Breast epithelium (tissue), 4 donors: ENCODE measurements around the gene ATP2B1. TPM values are rescaled to one million over a fixed set of nuclear protein-coding genes. Genes with fewer than 3 reads are reported as not detected.
"Not testable (repeated sequence)": the region's sequence is repeated elsewhere in the genome, so short reads cannot be mapped to it uniquely, and the experiment has no call there.

Experiments used
- DNase-seq, 2 donors: peaks; one replicate each; pipeline ENCODE4 v3.0.0-alpha.2; 2019; ENCODE audit warnings: low spot score in 2 of 2
- H3K27ac ChIP-seq, 2 donors: fragments of 200-600 bp; sonication (generic) in 1 of 2; one replicate each; pipeline ENCODE4 v1.5.1; 2016 to 2019; ENCODE audit warnings: mild to moderate bottlenecking in 1 of 2
- H3K27me3 ChIP-seq, 2 donors: fragments of 200-600 bp; sonication (generic) in 1 of 2; one replicate each; pipeline versions ENCODE4 v1.5.1 to v1.6.0; 2017 to 2019; ENCODE audit warnings: control low read depth in 1 of 2, mild to moderate bottlenecking in 1 of 2
- H3K36me3 ChIP-seq: fragments of 200-600 bp; one replicate; pipeline ENCODE4 v1.5.1; 2019
- H3K4me1 ChIP-seq, 2 donors: fragments of 200-600 bp; sonication (generic); one replicate each; pipeline ENCODE4 v1.5.1; 2016 to 2019; ENCODE audit warnings: control low read depth in 1 of 2
- H3K4me3 ChIP-seq, 3 donors: fragments of 200-600 bp; sonication (generic); 1 replicate in 2 of 3; 2 replicates in 1 of 3; pipeline ENCODE4 v1.5.1; 2016 to 2019; ENCODE audit warnings: mild to moderate bottlenecking in 3 of 3, moderate library complexity in 2 of 3
- H3K9me3 ChIP-seq, 2 donors: fragments of 200-600 bp; sonication (generic) in 1 of 2; one replicate each; pipeline ENCODE4 v1.5.1; 2016 to 2019; ENCODE audit warnings: control low read depth in 1 of 2
- CTCF ChIP-seq, 3 donors: fragments of 450-650 bp; IDR thresholded peaks; one replicate each; pipeline ENCODE4 v1.5.1; 2016 to 2017; ENCODE audit warnings: antibody characterized with exemption in 3 of 3, mild to moderate bottlenecking in 3 of 3, moderate library complexity in 3 of 3
- POLR2A ChIP-seq: fragments of 450-650 bp; IDR thresholded peaks from one replicate; pipeline ENCODE4 v1.6.1; 2016; ENCODE audit warnings: antibody characterized with exemption, mild to moderate bottlenecking, moderate library complexity
- POLR2AphosphoS5 ChIP-seq, 3 donors: sonication (generic); formaldehyde crosslinking; IDR thresholded peaks; one replicate each; pipeline ENCODE4 v1.6.1; 2017; ENCODE audit warnings: antibody characterized with exemption in 3 of 3
- intact Hi-C: fragments of 100-400 bp; cut with DNase I; formaldehyde crosslinking; loops from one replicate; pipeline ENCODE4 v1.15.1; 2023; ENCODE audit warnings: low total_unique reads
- total RNA-seq, 3 donors: library from RNA; depleted of rRNA; stranded (reverse); fragments of >200 nt; gene quantifications; one replicate each; pipeline ENCODE4 v1.1.0, GENCODE V29; 2016

Gene ATP2B1
- total RNA-seq, 3 donors from 2014 or later, result 40.3 to 76.8 (median 54.6) TPM

GRCh38 chr12:89701606-89702206, 6.9 kb downstream of the ATP2B1 start:
- H3K27me3 ChIP-seq, result no peaks in the 10 kb centered on the region
- H3K27ac ChIP-seq, result no peak overlapping the region
- no peaks in the 10 kb centered on the region for H3K4me1 ChIP-seq
- DNase-seq, result no peak
- no peaks in the 10 kb centered on the region for H3K9me3 ChIP-seq
- H3K4me3 ChIP-seq, result no peak overlapping the region
- intact Hi-C loops, result no loop called here
- TF ChIP-seq POLR2A, result no peak
- no peaks in the 10 kb centered on the region for H3K36me3 ChIP-seq

- TF ChIP-seq POLR2A, result no peak
- no peak for TF ChIP-seq CTCF (IDR thresholded peaks at IDR 0.05)
- TF ChIP-seq POLR2AphosphoS5 (IDR thresholded peaks at IDR 0.05), result no peak
- no peak overlapping the region for H3K4me3 ChIP-seq
- no peaks in the 10 kb centered on the region for H3K36me3 ChIP-seq
- H3K9me3 ChIP-seq, result no peaks in the 10 kb centered on the region
- intact Hi-C loops, result no loop called here
- no peaks in the 10 kb centered on the region for H3K4me1 ChIP-seq
- H3K27ac ChIP-seq, result no peak overlapping the region
- no peak for DNase-seq
- H3K27me3 ChIP-seq, result no peaks in the 10 kb centered on the region
Observed at GRCh38 chr12:89700191-89700810, 8.3 kb downstream of the ATP2B1 start.

- H3K27ac ChIP-seq, result no peak overlapping the region
- H3K4me3 ChIP-seq, result no peak overlapping the region
- TF ChIP-seq POLR2A (no peak), POLR2AphosphoS5 (IDR thresholded peaks at IDR 0.05) (no peak), CTCF (IDR thresholded peaks at IDR 0.05) (no peak)
- DNase-seq, result no peak
- H3K27me3 ChIP-seq, result no peaks in the 10 kb centered on the region
- H3K36me3 ChIP-seq, result no peaks in the 10 kb centered on the region
- H3K9me3 ChIP-seq, result no peaks in the 10 kb centered on the region
- no peaks in the 10 kb centered on the region for H3K4me1 ChIP-seq
- intact Hi-C loops, result no loop called here
Observed at GRCh38 chr12:89698607-89699006, 10.0 kb downstream of the ATP2B1 start.

- H3K27me3 ChIP-seq, H3K9me3 ChIP-seq, DNase-seq, H3K27ac ChIP-seq, H3K36me3 ChIP-seq, H3K4me3 ChIP-seq, intact Hi-C loops, H3K4me1 ChIP-seq: not testable (repeated sequence)
Observed at GRCh38 chr12:89697728-89698127, 10.9 kb downstream of the ATP2B1 start.

GRCh38 chr12:89697296-89697695, 11.3 kb downstream of the ATP2B1 start:
- TF ChIP-seq POLR2A (no peak), POLR2AphosphoS5 (IDR thresholded peaks at IDR 0.05) (no peak), CTCF (IDR thresholded peaks at IDR 0.05) (no peak)
- H3K36me3 ChIP-seq, result no peaks in the 10 kb centered on the region
- H3K27me3 ChIP-seq, result no peaks in the 10 kb centered on the region
- DNase-seq, result no peak
- no peak overlapping the region for H3K4me3 ChIP-seq
- intact Hi-C loops, result no loop called here
- H3K9me3 ChIP-seq, result no peaks in the 10 kb centered on the region
- no peak overlapping the region for H3K27ac ChIP-seq
- H3K4me1 ChIP-seq, result no peaks in the 10 kb centered on the region

- no peak for TF ChIP-seq POLR2AphosphoS5 (IDR thresholded peaks at IDR 0.05)
- TF ChIP-seq POLR2A, result no peak
- no peak for TF ChIP-seq CTCF (IDR thresholded peaks at IDR 0.05)
- DNase-seq, result no peak
Observed at GRCh38 chr12:89695830-89696229, 12.8 kb downstream of the ATP2B1 start.

More at GRCh38 chr12:89695830-89696229, 12.8 kb downstream of the ATP2B1 start:
- no peaks in the 10 kb centered on the region for H3K27me3 ChIP-seq
- no peak overlapping the region for H3K4me3 ChIP-seq
- no peaks in the 10 kb centered on the region for H3K9me3 ChIP-seq
- H3K27ac ChIP-seq, result no peak overlapping the region
- H3K4me1 ChIP-seq, result no peaks in the 10 kb centered on the region
- no peaks in the 10 kb centered on the region for H3K36me3 ChIP-seq
- intact Hi-C loops, result no loop called here
